Thyroid gland (tissue), 4 donors: Measurements from ENCODE around the gene SAMD14. TPM values are rescaled to one million over a fixed set of nuclear protein-coding genes. Genes with fewer than 3 reads are reported as not detected.

Experiments
- DNase-seq, 2 donors: peaks; one replicate each; pipeline ENCODE4 v3.0.0-alpha.2; 2019
- H3K27ac ChIP-seq, 3 donors: fragments of 200-600 bp; sonication (generic); 1 replicate in 2 of 3; 2 replicates in 1 of 3; pipeline ENCODE4 v1.5.1; 2016 to 2019; ENCODE audit warnings: mild to moderate bottlenecking in 1 of 3, moderate library complexity in 1 of 3
- H3K27me3 ChIP-seq: fragments of 200-600 bp; sonication (generic); one replicate; pipeline ENCODE4 v1.5.1; 2019
- H3K36me3 ChIP-seq, 2 donors: fragments of 200-600 bp; sonication (generic); one replicate each; pipeline ENCODE4 v1.5.1; 2016 to 2019
- H3K4me1 ChIP-seq, 2 donors: fragments of 200-600 bp; sonication (generic); one replicate each; pipeline ENCODE4 v1.5.1; 2017 to 2019
- H3K4me3 ChIP-seq, 3 donors: fragments of 200-600 bp; sonication (generic); replicated peaks in 1 of 3; 1 replicate in 2 of 3; 2 replicates in 1 of 3; pipeline ENCODE4 v1.5.1; 2016; ENCODE audit warnings: mild to moderate bottlenecking in 1 of 3
- H3K9me3 ChIP-seq: fragments of 200-600 bp; sonication (generic); one replicate; pipeline ENCODE4 v1.5.1; 2017
- CTCF ChIP-seq, 6 experiments: fragments of 200-600 bp in 3 of 6; fragments of 450-650 bp in 3 of 6; sonication (generic) in 3 of 6; IDR thresholded peaks; one replicate each; pipeline ENCODE4 v1.5.1; 2016 to 2019; ENCODE audit warnings: antibody characterized with exemption in 6 of 6, mild to moderate bottlenecking in 2 of 6, inconsistent platforms in 1 of 6, moderate library complexity in 1 of 6
- POLR2A ChIP-seq, 2 donors: fragments of 450-650 bp; IDR thresholded peaks; one replicate each; pipeline ENCODE4 v1.6.1; 2017; ENCODE audit warnings: antibody characterized with exemption in 2 of 2, mild to moderate bottlenecking in 2 of 2, moderate library complexity in 1 of 2
- WGBS, 2 donors: methylation state at CpG; one replicate each; pipeline ENCODE4 v1.1.5; 2017; 5-methylcytosine and 5-hydroxymethylcytosine counted together
- intact Hi-C: fragments of 100-400 bp; cut with DNase I; formaldehyde crosslinking; loops from one replicate; pipeline ENCODE4 v1.15.1; 2023
- total RNA-seq, 4 donors: library from RNA; depleted of rRNA; stranded (reverse); fragments of >200 nt; gene quantifications; one replicate each; pipeline ENCODE4 v1.2.3, GENCODE V29; 2016

Gene SAMD14
- total RNA-seq, 4 donors from 2014 or later = 0.24 to 0.81 (median 0.58) TPM

- Histone ChIP-seq H3K4me1 (peaks cover 41 to 57% of the 10 kb centered on the region in 2 donors), H3K27ac (no peak overlapping the region), H3K36me3 (peaks cover 3 to 15% of the 10 kb centered on the region in 2 donors), H3K27me3 (no peaks in the 10 kb centered on the region), H3K4me3 (no peak overlapping the region), H3K9me3 (no peaks in the 10 kb centered on the region)
- 77 to 87% methylated on average over 4 of the region's 4 CpGs for WGBS, 2 donors
- no peak for DNase-seq
- TF ChIP-seq CTCF (IDR thresholded peaks at IDR 0.05) (no peak), POLR2A (IDR thresholded peaks at IDR 0.05) (no peak)
- intact Hi-C loops = loop anchor here (5.0 kb wide), 1 partner anchor 64 kb away; no protein-coding TSS in a partner anchor
Measured at GRCh38 chr17:50097926-50098325, 32.0 kb downstream of the SAMD14 start.

GRCh38 chr17:50097455-50097854, 32.5 kb downstream of the SAMD14 start:
- Histone ChIP-seq H3K27me3 (no peaks in the 10 kb centered on the region), H3K4me3 (no peak overlapping the region), H3K4me1 (peaks cover 36 to 52% of the 10 kb centered on the region in 2 donors), H3K36me3 (peaks cover 3 to 15% of the 10 kb centered on the region in 2 donors), H3K27ac (no peak overlapping the region), H3K9me3 (no peaks in the 10 kb centered on the region)
- intact Hi-C loops = loop anchor here (5.0 kb wide), 1 partner anchor 65 kb away; no protein-coding TSS in a partner anchor
- WGBS, 2 donors = 91 to 100% methylated on average over 1 to 7 of the region's 7 CpGs
- no peak for DNase-seq
- no peak for TF ChIP-seq CTCF (IDR thresholded peaks at IDR 0.05)
- no peak for TF ChIP-seq POLR2A (IDR thresholded peaks at IDR 0.05)

GRCh38 chr17:50096758-50097157, 33.2 kb downstream of the SAMD14 start:
- Histone ChIP-seq H3K27me3 (no peaks in the 10 kb centered on the region), H3K4me3 (no peak overlapping the region), H3K36me3 (peaks cover 3 to 15% of the 10 kb centered on the region in 2 donors), H3K9me3 (no peaks in the 10 kb centered on the region), H3K4me1 (peaks cover 29 to 45% of the 10 kb centered on the region in 2 donors), H3K27ac (peak overlapping the region in 2 of 3 donors; percentile 82 to 83)
- intact Hi-C loops = loop anchor here (5.0 kb wide), 1 partner anchor 66 kb away; no protein-coding TSS in a partner anchor
- no peak for DNase-seq
- TF ChIP-seq CTCF (IDR thresholded peaks at IDR 0.05) (no peak), POLR2A (IDR thresholded peaks at IDR 0.05) (no peak)
- WGBS, 2 donors = 83 to 84% methylated on average over 2 to 3 of the region's 3 CpGs

GRCh38 chr17:50096092-50096491, 33.9 kb downstream of the SAMD14 start:
- intact Hi-C loops = loop anchor here (5.0 kb wide), 1 partner anchor 66 kb away; no protein-coding TSS in a partner anchor
- DNase-seq = peak; percentile 48 to 52
- Histone ChIP-seq H3K27ac (peak overlapping the region; percentile 76 to 83 (median 82)), H3K9me3 (no peaks in the 10 kb centered on the region), H3K4me3 (peak overlapping the region; percentile 57 to 100 (median 93)), H3K4me1 (peaks cover 22 to 39% of the 10 kb centered on the region in 2 donors), H3K27me3 (no peaks in the 10 kb centered on the region), H3K36me3 (peaks cover 3 to 15% of the 10 kb centered on the region in 2 donors)
- no peak for TF ChIP-seq CTCF (IDR thresholded peaks at IDR 0.05)
- no peak for TF ChIP-seq POLR2A (IDR thresholded peaks at IDR 0.05)
- WGBS, 2 donors = 8 to 20% methylated on average over 2 to 5 of the region's 6 CpGs

- peaks cover 18 to 34% of the 10 kb centered on the region in 2 donors for H3K4me1 ChIP-seq
- H3K4me3 ChIP-seq = peak overlapping the region; percentile 57 to 100 (median 93)
- H3K27ac ChIP-seq = peak overlapping the region; percentile 76 to 83 (median 82)
- WGBS, 2 donors = 0% methylated on average over 12 of the region's 12 CpGs
- H3K9me3 ChIP-seq = no peaks in the 10 kb centered on the region
- H3K36me3 ChIP-seq = peaks cover 3 to 15% of the 10 kb centered on the region in 2 donors
- H3K27me3 ChIP-seq = no peaks in the 10 kb centered on the region
- no peak for DNase-seq
- intact Hi-C loops = loop anchor here (5.0 kb wide), 1 partner anchor 67 kb away; no protein-coding TSS in a partner anchor
- TF ChIP-seq CTCF (IDR thresholded peaks at IDR 0.05) (no peak), POLR2A (IDR thresholded peaks at IDR 0.05) (no peak)
Measured at GRCh38 chr17:50095626-50096037, 34.3 kb downstream of the SAMD14 start.
